ENCODE measurements around the gene DLX5.

GRCh38 chr7:97017192-97018125 is 7.2 kb downstream of the DLX5 start:
- TF ChIP-seq YY1 (IDR thresholded peaks at IDR 0.05; ENCODE audit: insufficient read depth, insufficient read length): no peak
- no peak for TF ChIP-seq ZNF274 (IDR thresholded peaks at IDR 0.05; ENCODE audit: low read depth, low read length)
- TF ChIP-seq SUZ12 (IDR thresholded peaks at IDR 0.05; ENCODE audit: extremely low read depth, insufficient read depth, insufficient read length): peak; percentile 34
